ENCODE results near the gene COX7B2. TPM values are rescaled to one million over a fixed set of nuclear protein-coding genes. Genes with fewer than 3 reads are reported as not detected.

COX7B2 gene
- total RNA-seq, 1 experiment from 2014 or later: not detected

GRCh38 chr4:46946919-46947536 is 38.0 kb upstream of the COX7B2 start:
- Histone ChIP-seq H3K9me3 (ENCODE audit: low read depth, low read length, poor library complexity, severe bottlenecking) (no peaks in the 10 kb centered on the region), H3K27ac (ENCODE audit: low read depth, low read length, poor library complexity, severe bottlenecking) (peak overlapping the region; percentile 80), H3K4me1 (ENCODE audit: insufficient read depth, low read length, poor library complexity, severe bottlenecking) (peaks cover 53% of the 10 kb centered on the region), H3K4me3 (ENCODE audit: low read depth, low read length, poor library complexity, severe bottlenecking) (peak overlapping the region; percentile 9), H3K36me3 (ENCODE audit: insufficient read depth, low read length, poor library complexity, severe bottlenecking) (no peaks in the 10 kb centered on the region), H3K27me3 (replicated peaks; ENCODE audit: insufficient read depth, low read depth, low read length, poor library complexity) (no peaks in the 10 kb centered on the region)
- TF ChIP-seq CTCF (conservative IDR thresholded peaks at IDR 0.05; ENCODE audit: low read depth, low read length) (no peak), EZH2 (IDR thresholded peaks at IDR 0.05; ENCODE audit: borderline replicate concordance, low read depth, low read length, poor library complexity, severe bottlenecking) (no peak)
- TSS peak; percentile 88 for BruUV-seq (replicated peaks)
- POLR2A ChIA-PET (ENCODE audit: low non-redundant PET): no interaction called here
- peak; percentile 69 for DNase-seq (ENCODE audit: low spot score)
- CTCF ChIA-PET: no interaction called here
- intact Hi-C loops (cut with micrococcal nuclease; ENCODE audit: unreplicated experiment): loop anchor here (10.0 kb wide), 1 partner anchor 988 kb away; no protein-coding TSS in a partner anchor

- H3K27me3 ChIP-seq (replicated peaks; ENCODE audit: insufficient read depth, low read depth, low read length, poor library complexity): no peaks in the 10 kb centered on the region
- POLR2A ChIA-PET (ENCODE audit: low non-redundant PET): interaction anchor here (0.6 kb wide), 1 partner anchor 103 kb away, joined by 3 read pairs; no protein-coding TSS in a partner anchor
- peak; percentile 30 for DNase-seq (ENCODE audit: low spot score)
- intact Hi-C loops (cut with micrococcal nuclease; ENCODE audit: unreplicated experiment): loop anchor here (10.0 kb wide), 1 partner anchor 990 kb away; no protein-coding TSS in a partner anchor
- no peak overlapping the region for H3K4me3 ChIP-seq (ENCODE audit: low read depth, low read length, poor library complexity, severe bottlenecking)
- H3K4me1 ChIP-seq (ENCODE audit: insufficient read depth, low read length, poor library complexity, severe bottlenecking): peaks cover 53% of the 10 kb centered on the region
- H3K36me3 ChIP-seq (ENCODE audit: insufficient read depth, low read length, poor library complexity, severe bottlenecking): no peaks in the 10 kb centered on the region
- no peaks in the 10 kb centered on the region for H3K9me3 ChIP-seq (ENCODE audit: low read depth, low read length, poor library complexity, severe bottlenecking)
- BruUV-seq (replicated peaks): no TSS peak
- CTCF ChIA-PET: interaction anchor here (0.5 kb wide), 1 partner anchor 49 kb away, joined by 13 read pairs; no protein-coding TSS in a partner anchor
- no peak for TF ChIP-seq CTCF (conservative IDR thresholded peaks at IDR 0.05; ENCODE audit: low read depth, low read length)
- peak overlapping the region; percentile 27 for H3K27ac ChIP-seq (ENCODE audit: low read depth, low read length, poor library complexity, severe bottlenecking)
Observed at GRCh38 chr4:46945062-46945461, 36.0 kb upstream of the COX7B2 start.

- BruUV-seq (replicated peaks): no TSS peak
- POLR2A ChIA-PET (ENCODE audit: low non-redundant PET): interaction anchor here (0.6 kb wide), 1 partner anchor 104 kb away, joined by 3 read pairs; no protein-coding TSS in a partner anchor
- CTCF ChIA-PET: interaction anchor here (0.5 kb wide), 1 partner anchor 50 kb away, joined by 13 read pairs; no protein-coding TSS in a partner anchor
- H3K9me3 ChIP-seq (ENCODE audit: low read depth, low read length, poor library complexity, severe bottlenecking): no peaks in the 10 kb centered on the region
- H3K27ac ChIP-seq (ENCODE audit: low read depth, low read length, poor library complexity, severe bottlenecking): no peak overlapping the region
- peaks cover 52% of the 10 kb centered on the region for H3K4me1 ChIP-seq (ENCODE audit: insufficient read depth, low read length, poor library complexity, severe bottlenecking)
- intact Hi-C loops (cut with micrococcal nuclease; ENCODE audit: unreplicated experiment): loop anchor here (10.0 kb wide), 1 partner anchor 990 kb away; no protein-coding TSS in a partner anchor
- TF ChIP-seq CTCF (conservative IDR thresholded peaks at IDR 0.05; ENCODE audit: low read depth, low read length) (no peak), EZH2 (IDR thresholded peaks at IDR 0.05; ENCODE audit: borderline replicate concordance, low read depth, low read length, poor library complexity, severe bottlenecking) (no peak)
- no peaks in the 10 kb centered on the region for H3K27me3 ChIP-seq (replicated peaks; ENCODE audit: insufficient read depth, low read depth, low read length, poor library complexity)
- no peak overlapping the region for H3K4me3 ChIP-seq (ENCODE audit: low read depth, low read length, poor library complexity, severe bottlenecking)
- DNase-seq (ENCODE audit: low spot score): no peak
- H3K36me3 ChIP-seq (ENCODE audit: insufficient read depth, low read length, poor library complexity, severe bottlenecking): no peaks in the 10 kb centered on the region
Observed at GRCh38 chr4:46944345-46944744, 35.3 kb upstream of the COX7B2 start.

Measured in A673 (cell line).